CD4-positive, alpha-beta T cell treated with Interleukin-6 at 100 ng/mL for 8 hours (primary cell): ENCODE data around the gene TFPI.
"Not testable (repeated sequence)": the region's sequence is repeated elsewhere in the genome, so short reads cannot be mapped to it uniquely, and the experiment has no call there.

Source experiments
- DNase-seq: peaks from one replicate; pipeline ENCODE4 v3.0.0-alpha.2; 2020; ENCODE audit warnings: mixed read lengths, low spot score

TFPI gene

GRCh38 chr2:187552828-187553681 lies 1.2 kb downstream of the TFPI start:
- no peak for DNase-seq

GRCh38 chr2:187552381-187552780 lies 1.9 kb downstream of the TFPI start:
- no peak for DNase-seq

- DNase-seq, result no peak
Observed at GRCh38 chr2:187550857-187551256, 3.4 kb downstream of the TFPI start.

GRCh38 chr2:187549951-187550555 lies 4.2 kb downstream of the TFPI start:
- DNase-seq, result no peak

- no peak for DNase-seq
Observed at GRCh38 chr2:187549193-187549592, 5.0 kb downstream of the TFPI start.

- no peak for DNase-seq
Observed at GRCh38 chr2:187548656-187549055, 5.6 kb downstream of the TFPI start.

- DNase-seq, result no peak
Observed at GRCh38 chr2:187547353-187547979, 6.8 kb downstream of the TFPI start.

GRCh38 chr2:187546762-187547333 lies 7.4 kb downstream of the TFPI start:
- no peak for DNase-seq

- DNase-seq, result no peak
Observed at GRCh38 chr2:187545238-187545751, 8.9 kb downstream of the TFPI start.

GRCh38 chr2:187544371-187545080 lies 9.7 kb downstream of the TFPI start:
- no peak for DNase-seq

- DNase-seq, result no peak
Observed at GRCh38 chr2:187543488-187543887, 10.7 kb downstream of the TFPI start.

GRCh38 chr2:187542123-187542522 lies 12.1 kb downstream of the TFPI start:
- DNase-seq, result no peak

GRCh38 chr2:187541086-187542085 lies 12.8 kb downstream of the TFPI start:
- DNase-seq, result no peak

GRCh38 chr2:187538222-187538621 lies 16.0 kb downstream of the TFPI start:
- DNase-seq, result not testable (repeated sequence)

GRCh38 chr2:187535381-187535780 lies 18.9 kb downstream of the TFPI start:
- not testable (repeated sequence) for DNase-seq

- no peak for DNase-seq
Observed at GRCh38 chr2:187532333-187533120, 21.7 kb downstream of the TFPI start.

- no peak for DNase-seq
Observed at GRCh38 chr2:187529977-187530721, 24.1 kb downstream of the TFPI start.

GRCh38 chr2:187529248-187529976 lies 24.8 kb downstream of the TFPI start:
- no peak for DNase-seq
